ENCODE results near the gene TMPRSS13.

DNA sequence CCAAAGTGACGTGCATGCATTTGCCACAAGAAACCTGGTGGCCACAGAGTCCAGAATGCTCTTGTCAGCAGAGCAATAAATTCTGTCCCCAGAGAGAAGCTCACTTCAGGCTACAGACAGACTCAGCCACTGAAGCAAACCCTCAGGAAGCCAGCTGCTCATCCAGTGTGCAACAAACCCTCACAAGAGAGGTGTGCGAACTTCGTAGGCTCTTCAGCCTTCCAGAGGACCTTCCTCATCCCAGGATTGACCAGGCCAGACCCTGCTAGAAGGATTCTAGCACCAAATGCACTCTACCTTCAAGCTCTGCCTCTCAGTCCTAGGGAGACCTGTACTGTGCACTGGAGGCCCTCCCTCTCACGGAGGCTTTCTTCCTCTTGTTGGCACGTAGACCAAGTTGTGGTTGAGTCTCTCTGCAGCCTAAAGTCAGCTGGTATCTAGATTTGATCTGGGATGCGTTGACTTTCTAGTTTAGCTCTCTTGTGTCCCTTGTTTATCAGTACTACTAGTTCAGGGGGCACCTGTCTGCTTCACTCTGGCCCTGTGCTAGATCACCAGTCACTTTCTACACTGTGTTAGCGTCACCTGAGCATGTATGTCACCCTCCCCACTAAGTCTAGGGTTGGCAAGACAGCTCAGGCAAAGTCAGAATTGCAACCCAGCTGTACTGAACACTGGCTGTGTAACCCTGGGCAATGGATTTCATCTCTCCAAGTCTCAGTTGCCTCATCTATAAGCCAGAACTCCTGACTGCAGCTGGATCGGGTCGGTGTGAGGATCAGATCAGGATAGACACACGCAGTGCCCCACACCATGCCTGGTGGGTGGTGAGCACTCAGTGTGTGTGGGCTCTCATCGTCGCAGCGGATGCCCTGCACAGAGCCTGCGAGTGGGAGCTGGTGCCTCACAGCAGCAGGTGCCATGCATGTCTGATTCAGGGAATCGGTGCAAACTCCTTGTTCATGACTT lies 22.1 kb upstream of the TMPRSS13 start:
- TF ChIP-seq CTCF (IDR thresholded peaks at IDR 0.05) (no peak), POLR2A (IDR thresholded peaks at IDR 0.05) (no peak)

Data from heart left ventricle (tissue), 13 donors.